Activated CD4-positive, alpha-beta T cell treated with anti-CD3 and anti-CD28 coated beads, Interleukin-2, amount 50 U/mL, for 48 hours (primary cell): ENCODE results near the gene CERS6.

Experiments
- DNase-seq, 2 experiments: peaks; one replicate each; pipeline ENCODE4 v3.0.0-alpha.2; 2020

The CERS6 gene

DNA sequence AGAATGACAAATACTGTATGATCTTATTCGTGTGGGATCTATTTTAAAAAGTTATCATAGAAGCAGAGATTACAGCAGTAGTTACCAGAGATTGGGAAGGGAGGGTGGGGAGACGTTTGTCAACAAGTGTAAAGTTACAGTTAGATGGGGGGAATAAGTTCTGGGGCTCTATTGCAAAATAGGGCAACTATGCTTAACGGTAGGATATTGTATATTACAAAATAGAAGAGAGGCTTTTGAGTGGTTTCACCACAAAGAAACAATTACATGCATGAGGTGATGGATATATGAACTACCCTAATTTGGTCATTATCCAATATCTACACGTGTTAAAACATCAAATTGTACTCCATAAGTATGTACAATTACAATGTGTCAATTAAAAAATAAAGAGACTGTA, 223.0 kb downstream of the CERS6 start:
- no peak for DNase-seq

DNA sequence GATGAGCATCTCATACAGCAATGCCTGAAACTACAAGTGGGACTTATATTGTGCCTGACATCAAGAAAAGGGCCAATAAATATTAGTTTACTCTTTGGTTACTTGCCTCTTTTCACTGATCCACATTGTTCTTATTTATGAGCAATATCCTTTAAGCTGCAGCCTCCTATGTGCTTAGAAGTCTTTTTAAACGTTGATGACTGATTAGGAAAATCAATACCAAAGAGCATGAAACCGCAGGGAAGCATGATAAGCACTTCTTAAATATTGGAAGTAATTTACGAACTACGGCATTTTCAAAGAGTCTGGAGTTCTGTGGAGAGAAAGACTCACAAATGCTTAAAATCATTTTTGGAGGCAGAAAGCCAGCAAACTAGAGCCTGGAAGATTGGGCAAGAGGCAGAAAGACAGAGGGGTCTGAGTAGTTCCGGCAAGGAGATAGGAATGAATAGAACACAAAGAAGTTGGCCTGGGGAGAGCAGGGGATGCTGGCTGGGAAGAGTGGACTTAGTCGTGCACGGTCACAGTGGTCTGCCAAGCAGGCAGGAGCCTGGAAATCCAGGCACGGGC, 223.8 kb downstream of the CERS6 start:
- no peak for DNase-seq

DNA sequence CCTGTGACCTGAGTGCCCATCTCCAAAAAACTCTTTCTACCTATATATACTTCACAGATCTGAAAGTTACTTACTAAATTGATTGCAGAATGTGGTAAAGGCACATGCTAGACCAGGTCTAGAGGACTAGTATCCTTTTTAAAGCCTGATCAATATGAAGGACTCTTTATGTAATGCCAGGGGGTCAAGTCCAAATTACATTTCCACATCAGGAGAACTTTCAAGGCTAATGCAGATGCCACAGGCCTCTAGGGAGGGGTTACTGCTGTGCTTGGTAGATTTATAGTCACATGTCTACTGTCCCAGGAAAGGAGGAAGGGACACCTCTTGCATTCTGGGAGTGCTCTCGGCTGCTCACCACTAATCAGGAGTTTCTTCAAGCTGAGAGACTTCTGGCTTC, 227.9 kb downstream of the CERS6 start:
- no peak for DNase-seq

GRCh38 chr2:168684921-168685599, 229.0 kb downstream of the CERS6 start:
- DNase-seq = no peak

DNA sequence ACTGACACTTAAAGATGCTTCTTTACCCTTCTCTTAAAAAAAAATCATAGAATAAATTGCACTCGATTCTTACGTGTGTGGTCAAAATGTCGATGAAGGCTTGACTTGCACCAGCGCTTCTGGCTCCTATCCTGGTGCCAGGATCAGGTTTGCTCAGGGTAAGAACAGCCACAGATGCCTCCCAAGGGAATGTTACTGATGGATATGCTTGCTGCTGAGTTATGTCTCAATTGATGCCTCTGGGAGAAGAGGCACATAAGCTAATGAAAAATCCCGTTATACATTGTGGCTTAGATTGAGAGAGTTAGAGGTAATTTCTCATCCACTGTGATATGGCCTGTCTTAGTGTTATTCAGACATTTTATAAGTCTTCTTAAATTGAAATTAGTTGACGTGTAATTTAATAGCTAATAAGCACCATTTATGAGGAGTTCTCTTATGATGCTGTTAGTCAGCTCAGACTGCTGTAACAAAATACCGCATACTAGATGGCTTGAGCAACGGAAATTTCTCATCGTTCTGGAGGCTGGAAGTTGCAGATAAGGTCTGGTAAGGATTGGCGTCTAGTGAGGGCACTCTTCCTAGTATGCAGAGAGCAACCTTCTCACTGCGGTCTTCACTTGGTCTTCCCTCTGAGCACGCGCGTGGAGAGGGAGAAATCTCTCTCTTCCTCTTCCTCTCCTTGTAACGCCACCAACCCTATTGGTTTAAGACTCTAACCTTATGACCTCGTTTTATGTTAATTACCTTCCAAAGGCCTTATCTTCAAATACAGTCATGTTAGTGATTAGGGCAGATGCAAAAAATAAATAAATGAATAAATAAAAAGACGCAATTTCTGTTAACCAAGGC, 229.8 kb downstream of the CERS6 start:
- DNase-seq = no peak

GRCh38 chr2:168686452-168687191, 230.6 kb downstream of the CERS6 start:
- no peak for DNase-seq

GRCh38 chr2:168687314-168687713, 231.2 kb downstream of the CERS6 start:
- peak in 1 of 2 experiments; percentile 6 for DNase-seq

DNA sequence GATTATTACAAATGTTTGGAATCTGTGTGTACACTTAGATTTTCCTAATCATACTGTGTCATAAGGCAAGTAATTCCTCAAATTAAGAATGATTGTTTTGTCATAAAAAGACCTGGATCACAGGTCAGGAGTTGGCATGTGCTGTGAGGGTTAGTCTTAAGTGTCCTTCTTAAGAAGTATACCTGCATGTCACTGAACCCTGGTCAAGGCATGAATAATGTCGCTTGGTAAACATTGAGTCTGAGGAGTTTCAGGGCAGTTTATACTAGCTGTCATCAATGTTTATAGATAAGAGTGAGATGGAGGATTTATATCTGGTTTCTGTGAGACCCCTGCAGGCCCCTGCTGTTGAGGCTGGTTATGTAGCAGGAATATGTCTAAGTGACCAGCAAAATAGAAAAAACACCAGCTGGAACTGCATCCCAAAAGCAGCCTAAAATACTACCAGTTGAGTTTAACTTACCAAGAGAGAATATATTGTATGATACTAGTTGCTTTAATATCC, 234.4 kb downstream of the CERS6 start:
- no peak for DNase-seq

DNA sequence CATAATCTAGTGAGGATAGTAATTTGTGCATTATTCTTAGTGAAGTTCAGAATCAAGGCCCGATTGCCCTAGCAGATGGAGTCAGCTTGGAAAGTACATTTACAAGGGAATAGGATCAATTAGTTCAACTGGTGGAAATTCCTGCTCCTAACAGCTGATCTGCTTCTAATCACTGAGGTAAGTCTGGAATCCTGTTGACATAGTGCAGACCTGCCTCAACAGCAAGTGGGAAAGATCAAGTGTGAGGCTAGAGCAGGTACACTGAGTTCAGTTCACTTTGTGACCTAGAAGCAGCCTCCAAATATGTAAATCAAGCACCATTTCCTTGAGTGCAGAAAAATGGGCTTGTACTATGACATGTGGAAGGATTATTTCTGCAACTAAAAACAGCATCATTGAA, 235.1 kb downstream of the CERS6 start:
- no peak for DNase-seq

GRCh38 chr2:168692132-168692744, 236.2 kb downstream of the CERS6 start:
- no peak for DNase-seq

GRCh38 chr2:168694173-168694572, 238.1 kb downstream of the CERS6 start:
- DNase-seq = no peak

DNA sequence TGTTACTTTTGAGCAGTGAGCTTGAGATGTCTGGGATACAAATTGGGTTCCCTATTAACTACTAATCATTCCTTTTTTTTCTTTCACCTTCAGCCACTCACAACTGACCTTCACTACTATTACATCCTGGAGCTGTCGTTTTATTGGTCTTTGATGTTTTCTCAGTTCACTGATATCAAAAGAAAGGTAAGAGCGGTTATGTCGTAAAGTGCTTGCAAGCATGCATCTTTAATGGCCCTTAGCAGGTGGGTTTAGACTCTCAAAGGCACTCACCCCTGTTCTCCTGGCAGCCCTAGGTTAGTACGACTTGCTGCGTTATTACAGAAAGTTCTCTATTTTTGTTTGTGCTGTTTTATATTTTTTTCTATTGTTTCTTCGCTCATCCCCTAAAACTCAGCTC, 238.8 kb downstream of the CERS6 start:
- DNase-seq = no peak

DNA sequence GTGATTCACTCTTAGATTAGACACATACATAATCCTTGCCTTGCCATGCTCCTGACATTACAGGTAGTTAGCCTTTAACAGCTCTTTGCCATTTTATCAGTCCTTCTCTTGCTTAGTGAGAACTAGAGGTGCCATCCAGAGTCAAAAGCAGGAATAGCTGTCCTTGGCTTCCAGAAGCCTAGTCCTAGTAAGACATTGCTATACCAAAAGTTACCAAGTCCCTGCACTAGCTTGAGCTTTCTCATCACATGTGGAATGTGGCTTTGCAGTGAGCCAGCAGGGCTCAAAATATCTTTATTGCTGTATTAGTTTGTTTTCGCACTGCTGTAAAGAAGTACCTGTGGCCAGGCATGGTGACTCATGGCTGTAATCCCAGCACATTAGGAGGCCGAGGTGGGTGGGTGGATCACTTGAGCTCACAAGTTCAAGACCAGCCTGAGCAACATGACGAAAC, 241.6 kb downstream of the CERS6 start:
- no peak for DNase-seq

GRCh38 chr2:168698969-168699368, 242.9 kb downstream of the CERS6 start:
- no peak for DNase-seq

GRCh38 chr2:168699844-168700417, 243.9 kb downstream of the CERS6 start:
- DNase-seq = no peak

DNA sequence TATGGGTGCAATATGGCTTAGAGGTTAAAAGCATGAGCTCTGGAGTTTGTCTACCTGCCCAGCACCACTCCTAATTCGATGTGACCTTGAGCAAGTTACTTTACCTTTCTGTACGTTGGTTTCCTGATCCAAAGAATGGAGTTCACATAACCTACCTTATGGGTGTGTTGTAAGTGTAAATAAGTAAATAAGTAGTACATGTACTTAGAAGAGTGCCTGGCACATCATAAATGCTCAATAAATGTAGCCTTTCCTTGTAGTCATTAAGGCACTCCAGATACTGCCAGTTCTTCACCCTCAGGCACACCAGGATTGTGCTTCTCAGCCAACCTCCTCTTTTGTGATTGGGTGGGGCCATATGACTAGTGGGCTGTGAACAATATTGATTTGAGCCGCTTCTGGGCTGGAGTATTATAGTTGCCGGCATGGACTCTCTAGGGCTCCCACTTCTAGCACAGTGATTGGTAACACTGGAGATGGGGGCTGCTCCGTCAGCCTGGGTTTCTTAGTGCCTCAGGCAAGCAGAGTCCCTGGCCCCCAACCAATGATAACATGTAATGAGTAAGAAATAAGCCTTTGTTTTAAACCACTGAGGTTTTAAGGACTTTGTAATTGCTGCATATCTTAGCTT, 244.7 kb downstream of the CERS6 start:
- DNase-seq = no peak

DNA sequence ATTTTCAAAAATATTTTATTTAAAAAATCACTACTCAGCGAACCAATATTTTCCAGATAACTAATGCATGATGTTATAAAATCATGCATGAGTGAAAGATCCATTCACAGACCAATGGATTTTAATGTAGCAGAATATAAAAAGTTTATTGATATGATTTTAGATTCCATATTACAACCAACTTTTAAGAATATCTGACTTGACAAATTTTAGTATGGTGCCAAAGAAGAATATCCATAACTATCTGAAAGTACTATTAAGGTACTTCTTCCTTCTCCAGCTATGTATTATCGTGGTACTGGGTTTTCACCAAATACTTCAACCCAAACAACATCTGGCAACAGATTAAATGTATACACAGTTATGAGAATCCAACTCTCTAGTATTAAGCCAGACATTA, 246.5 kb downstream of the CERS6 start:
- DNase-seq = no peak

DNA sequence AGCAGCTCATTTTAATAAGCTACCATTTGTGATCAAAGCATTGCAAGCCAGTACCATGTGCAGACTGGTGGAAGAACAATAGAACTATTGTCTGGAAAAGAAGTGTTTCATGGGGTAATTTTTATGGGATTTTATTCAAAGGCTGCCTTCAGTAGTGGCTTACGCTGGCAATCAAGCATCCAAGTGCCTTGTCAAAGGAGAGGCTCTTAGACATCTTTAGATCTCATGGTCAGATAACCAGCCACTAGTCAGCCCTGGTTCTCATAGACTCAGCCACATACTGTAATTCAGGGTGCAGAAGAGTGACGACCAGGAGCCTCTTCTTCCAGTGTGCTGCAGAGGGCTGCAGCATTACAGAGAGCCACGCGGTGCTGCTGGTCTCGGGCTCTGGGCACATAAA, 247.9 kb downstream of the CERS6 start:
- no peak for DNase-seq

DNA sequence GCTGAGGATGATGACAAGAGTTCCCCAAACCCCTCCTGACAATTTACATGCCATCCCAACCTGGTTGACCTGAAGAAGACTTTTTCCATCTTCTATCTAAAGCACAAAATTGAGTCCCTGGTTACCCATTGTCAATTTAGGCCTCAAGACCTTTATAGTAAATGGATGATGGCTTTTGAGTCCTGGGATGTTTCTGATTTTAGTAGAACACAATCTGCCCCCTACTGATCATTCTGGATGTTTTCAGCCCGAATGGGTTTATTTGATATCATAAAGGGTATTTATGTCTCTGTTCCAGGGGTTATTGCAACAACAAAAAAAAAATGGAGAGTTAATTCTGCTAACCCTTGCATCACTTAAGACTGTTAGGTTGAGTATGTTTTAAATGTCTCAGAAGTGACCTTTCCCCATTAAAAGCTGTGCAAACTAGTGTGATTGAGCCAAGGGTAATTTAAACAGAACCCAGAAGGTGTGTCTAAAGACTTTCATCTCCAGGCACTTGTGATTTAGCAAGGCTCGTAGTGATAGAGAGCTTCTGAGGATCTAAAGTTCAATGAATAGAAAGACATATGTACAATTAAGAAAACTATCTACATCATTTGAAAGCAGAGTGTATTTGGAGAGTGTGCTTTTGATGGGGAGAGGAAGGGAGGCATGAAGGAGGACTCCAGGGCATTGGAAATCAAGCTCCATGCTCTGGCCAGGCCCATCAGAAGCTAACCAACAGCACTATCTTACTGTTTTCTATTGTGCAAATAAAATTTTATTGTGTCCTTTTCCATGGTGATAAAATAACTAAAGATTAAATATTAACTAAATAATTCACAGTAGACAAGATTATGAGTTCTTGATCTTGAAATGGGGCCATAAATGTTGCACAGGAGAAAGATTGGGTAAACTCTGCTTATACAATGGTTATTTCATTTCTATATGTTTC, 249.7 kb downstream of the CERS6 start:
- DNase-seq = no peak

- no peak for DNase-seq
These were observed 250.7 kb downstream of the CERS6 start for GRCh38 chr2:168706806-168707205.

DNA sequence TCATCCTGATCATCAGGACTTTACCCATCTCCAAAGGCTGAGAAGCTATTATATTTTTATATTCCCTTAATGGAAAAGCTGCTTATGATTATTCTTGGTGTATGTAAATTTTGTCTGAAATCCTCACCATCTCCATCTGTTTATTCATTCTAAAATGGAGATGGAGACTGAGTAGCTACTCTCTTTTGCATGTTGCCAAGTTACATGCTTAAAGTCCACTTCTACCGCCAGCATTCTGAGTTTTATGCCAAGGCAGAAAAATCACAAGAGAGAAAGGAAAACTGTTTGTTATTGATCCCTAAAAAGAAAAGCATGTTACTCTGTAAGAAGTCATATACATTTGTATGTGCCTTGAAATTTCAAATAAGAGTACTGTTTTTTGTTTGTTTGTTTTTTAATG, 252.0 kb downstream of the CERS6 start:
- no peak for DNase-seq
